GM19351 (cell line): ENCODE results near the gene P2RX2.

Experiments
- ATAC-seq: cut with Tn5 transposase; IDR thresholded peaks from one replicate; pipeline ENCODE4 v1.9.1; 2021; ENCODE audit warnings: mild to moderate bottlenecking, moderate library complexity; ENCODE audit not compliant: unreplicated experiment

The P2RX2 gene

GRCh38 chr12:132618683-132619043 lies at the start of gene P2RX2:
Gene P2RX2, plus strand, starts transcription at chr12:132618776. Its CDS starts 41 bp downstream, at chr12:132618817.
- ATAC-seq, result no peak

GRCh38 chr12:132568826-132569480 lies 49.6 kb upstream of the P2RX2 start:
- no peak for ATAC-seq

- ATAC-seq, result no peak
Observed at GRCh38 chr12:132569856-132570480, 48.6 kb upstream of the P2RX2 start.

- no peak for ATAC-seq
Observed at GRCh38 chr12:132570635-132571034, 47.9 kb upstream of the P2RX2 start.

GRCh38 chr12:132571051-132571450 lies 47.5 kb upstream of the P2RX2 start:
- ATAC-seq, result no peak

- ATAC-seq, result no peak
Observed at GRCh38 chr12:132571598-132571997, 47.0 kb upstream of the P2RX2 start.

- no peak for ATAC-seq
Observed at GRCh38 chr12:132572106-132572505, 46.5 kb upstream of the P2RX2 start.

GRCh38 chr12:132572801-132573760 lies 45.5 kb upstream of the P2RX2 start:
- ATAC-seq, result no peak

- no peak for ATAC-seq
Observed at GRCh38 chr12:132574271-132574996, 44.1 kb upstream of the P2RX2 start.

- ATAC-seq, result no peak
Observed at GRCh38 chr12:132575661-132576060, 42.9 kb upstream of the P2RX2 start.

GRCh38 chr12:132576701-132577100 lies 41.9 kb upstream of the P2RX2 start:
- no peak for ATAC-seq

- ATAC-seq, result no peak
Observed at GRCh38 chr12:132577191-132577920, 41.2 kb upstream of the P2RX2 start.

- ATAC-seq, result no peak
Observed at GRCh38 chr12:132578118-132578517, 40.5 kb upstream of the P2RX2 start.

GRCh38 chr12:132578826-132579225 lies 39.8 kb upstream of the P2RX2 start:
- no peak for ATAC-seq

GRCh38 chr12:132579744-132580143 lies 38.8 kb upstream of the P2RX2 start:
- no peak for ATAC-seq

GRCh38 chr12:132580701-132581292 lies 37.8 kb upstream of the P2RX2 start:
- no peak for ATAC-seq

GRCh38 chr12:132581348-132582057 lies 37.1 kb upstream of the P2RX2 start:
- ATAC-seq, result no peak

- no peak for ATAC-seq
Observed at GRCh38 chr12:132582058-132582420, 36.5 kb upstream of the P2RX2 start.
